DND-41 (cell line): ENCODE results near the gene F7.
"Not testable (repeated sequence)": the region's sequence is repeated elsewhere in the genome, so short reads cannot be mapped to it uniquely, and the experiment has no call there.

ENCODE experiments used
- ATAC-seq: fragments of 200-7000 bp; cut with Tn5 transposase; 3 replicates; pipeline ENCODE4 v1.9.1; 2021; ENCODE audit warnings: low read depth; ENCODE audit not compliant: insufficient read depth
- DNase-seq: peaks from one replicate; pipeline ENCODE4 v3.0.0-alpha.2; 2020
- H2AFZ ChIP-seq: 2 replicates; pipeline ENCODE4 v1.6.0; 2012; ENCODE audit warnings: low read depth, low read length
- H3K27ac ChIP-seq: 2 replicates; pipeline ENCODE4 v1.5.1; 2012; ENCODE audit warnings: low read length, inconsistent platforms
- H3K27me3 ChIP-seq: fragments of 200-600 bp; sonication (generic); 2 replicates; pipeline ENCODE4 v1.6.0; 2012; ENCODE audit warnings: low read length, mild to moderate bottlenecking, inconsistent platforms; ENCODE audit not compliant: insufficient read depth, poor library complexity
- H3K36me3 ChIP-seq: 2 replicates; pipeline ENCODE4 v1.5.1; 2012; ENCODE audit warnings: low read length, inconsistent platforms; ENCODE audit not compliant: insufficient read depth
- H3K4me1 ChIP-seq: 2 replicates; pipeline ENCODE4 v1.5.1; 2012; ENCODE audit warnings: mild to moderate bottlenecking, low read length; ENCODE audit not compliant: insufficient read depth
- H3K4me2 ChIP-seq: 2 replicates; pipeline ENCODE4 v1.6.0; 2012; ENCODE audit warnings: mild to moderate bottlenecking, moderate library complexity, low read length, inconsistent platforms; ENCODE audit not compliant: insufficient read depth
- H3K4me3 ChIP-seq, 2 experiments: fragments of 200-600 bp in 1 of 2; shearing (Covaris generic) in 1 of 2; 2 replicates each; pipeline ENCODE4 v1.5.1; 2012 to 2016; ENCODE audit warnings: inconsistent platforms in 2 of 2, low read length in 2 of 2, mild to moderate bottlenecking in 2 of 2, low read depth in 1 of 2, moderate library complexity in 1 of 2
- H3K79me2 ChIP-seq: 2 replicates; pipeline ENCODE4 v1.6.0; 2012; ENCODE audit warnings: low read length, inconsistent platforms; ENCODE audit not compliant: insufficient read depth
- H3K9ac ChIP-seq: 2 replicates; pipeline ENCODE4 v1.6.0; 2012; ENCODE audit warnings: low read depth, mild to moderate bottlenecking, inconsistent platforms, low read length, moderate library complexity
- H3K9me3 ChIP-seq: 2 replicates; pipeline ENCODE4 v1.5.1; 2012; ENCODE audit warnings: low read length, moderate library complexity, mild to moderate bottlenecking, inconsistent platforms; ENCODE audit not compliant: insufficient read depth, severe bottlenecking
- H4K20me1 ChIP-seq: 2 replicates; pipeline ENCODE4 v1.6.0; 2012; ENCODE audit warnings: low read length; ENCODE audit not compliant: insufficient read depth
- CTCF ChIP-seq: IDR thresholded peaks from 2 replicates; pipeline ENCODE4 v1.5.1; 2012; ENCODE audit warnings: borderline replicate concordance, low read length, moderate library complexity, mild to moderate bottlenecking; ENCODE audit not compliant: poor library complexity, severe bottlenecking; ENCODE audit errors: extremely low read depth
- EZH2 ChIP-seq: IDR thresholded peaks from 3 replicates; pipeline ENCODE4 v1.6.1; 2012; ENCODE audit warnings: borderline replicate concordance, low read depth, mild to moderate bottlenecking, moderate library complexity, low read length, inconsistent platforms; ENCODE audit not compliant: severe bottlenecking

The F7 gene

DNA sequence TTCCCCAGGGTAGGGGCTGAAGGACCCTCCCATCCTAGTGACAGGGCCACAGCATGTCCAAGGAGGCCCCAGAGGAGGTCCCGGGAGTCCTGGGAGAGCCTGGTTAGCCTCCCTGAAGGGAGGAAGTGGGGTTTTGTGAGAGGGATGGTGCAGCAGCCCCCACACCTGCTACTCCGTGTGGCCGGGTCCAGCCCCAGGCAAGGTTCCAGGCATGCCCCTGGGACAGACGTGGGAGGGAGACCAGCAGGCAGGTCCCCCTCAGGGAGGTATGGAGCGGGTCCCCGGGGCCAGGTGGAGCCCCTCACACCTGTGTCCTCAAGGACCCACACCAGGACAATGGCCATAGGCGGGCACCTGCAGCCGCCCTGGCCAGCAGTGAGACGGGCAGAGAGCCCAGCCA is 1.9 kb upstream of the F7 start:
- ATAC-seq, result no peak
- no peaks in the 10 kb centered on the region for H3K4me1 ChIP-seq
- no peak overlapping the region for H3K9ac ChIP-seq
- H3K4me3 ChIP-seq, result no peak overlapping the region
- H3K27me3 ChIP-seq, result no peaks in the 10 kb centered on the region
- no peak overlapping the region for H3K4me2 ChIP-seq
- H3K27ac ChIP-seq, result no peak overlapping the region
- H2AFZ ChIP-seq, result no peak overlapping the region
- TF ChIP-seq EZH2 (no peak), CTCF (no peak)
- DNase-seq, result no peak
- no peaks in the 10 kb centered on the region for H3K9me3 ChIP-seq
- H3K36me3 ChIP-seq, result no peaks in the 10 kb centered on the region
- H4K20me1 ChIP-seq, result no peaks in the 10 kb centered on the region
- no peaks in the 10 kb centered on the region for H3K79me2 ChIP-seq

GRCh38 chr13:113105921-113106452 is 396 bp downstream of the F7 start:
- H3K27ac ChIP-seq, result no peak overlapping the region
- H3K9me3 ChIP-seq, result no peaks in the 10 kb centered on the region
- DNase-seq (no peak), ATAC-seq (no peak)
- no peaks in the 10 kb centered on the region for H3K27me3 ChIP-seq
- H3K4me3 ChIP-seq, result no peak overlapping the region
- TF ChIP-seq CTCF (no peak), EZH2 (no peak)
- no peak overlapping the region for H3K4me2 ChIP-seq
- H3K4me1 ChIP-seq, result no peaks in the 10 kb centered on the region
- H4K20me1 ChIP-seq, result no peaks in the 10 kb centered on the region
- no peak overlapping the region for H2AFZ ChIP-seq
- H3K79me2 ChIP-seq, result no peaks in the 10 kb centered on the region
- no peak overlapping the region for H3K9ac ChIP-seq
- no peaks in the 10 kb centered on the region for H3K36me3 ChIP-seq

DNA sequence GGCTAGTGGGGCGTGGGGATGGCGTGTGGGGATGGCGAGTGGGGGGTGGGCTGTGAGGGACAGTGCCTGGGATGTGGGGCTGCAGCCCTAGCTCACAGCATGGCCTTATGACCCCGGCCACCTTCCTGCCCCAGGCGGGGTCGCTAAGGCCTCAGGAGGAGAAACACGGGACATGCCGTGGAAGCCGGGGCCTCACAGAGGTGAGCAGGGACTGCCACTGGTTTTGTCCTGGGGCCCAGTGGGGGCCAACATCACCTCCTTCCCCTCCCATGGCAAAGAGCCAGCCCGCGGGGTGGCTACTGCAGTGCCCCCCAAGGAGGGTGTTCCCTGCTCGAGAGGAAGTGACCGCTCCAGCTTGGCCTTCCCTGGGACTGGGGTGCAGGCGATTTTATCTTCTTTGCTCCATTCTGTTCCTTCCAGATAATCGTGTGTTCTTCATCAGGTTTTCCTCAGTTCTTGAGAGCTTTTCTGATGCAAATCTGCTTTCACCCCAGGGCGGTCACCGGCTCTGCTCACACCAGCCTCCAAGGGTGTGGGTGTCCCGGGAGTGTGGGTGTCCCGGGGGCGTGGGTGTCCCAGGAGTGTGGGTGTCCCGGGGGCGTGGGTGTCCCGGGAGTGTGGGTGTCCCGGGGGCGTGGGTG is 1.2 kb downstream of the F7 start:
- ATAC-seq (no peak), DNase-seq (no peak)
- H3K4me3 ChIP-seq, result no peak overlapping the region
- H3K27ac ChIP-seq, result no peak overlapping the region
- H3K36me3 ChIP-seq, result no peaks in the 10 kb centered on the region
- no peak overlapping the region for H2AFZ ChIP-seq
- TF ChIP-seq EZH2 (no peak), CTCF (no peak)
- no peak overlapping the region for H3K4me2 ChIP-seq
- H3K4me1 ChIP-seq, result no peaks in the 10 kb centered on the region
- no peaks in the 10 kb centered on the region for H3K79me2 ChIP-seq
- H3K27me3 ChIP-seq, result no peaks in the 10 kb centered on the region
- H4K20me1 ChIP-seq, result no peaks in the 10 kb centered on the region
- no peaks in the 10 kb centered on the region for H3K9me3 ChIP-seq
- H3K9ac ChIP-seq, result no peak overlapping the region

- not testable (repeated sequence) for DNase-seq, ATAC-seq, H3K4me3 ChIP-seq, H3K4me2 ChIP-seq, H3K27me3 ChIP-seq, H3K27ac ChIP-seq, H4K20me1 ChIP-seq, H3K4me1 ChIP-seq, H3K36me3 ChIP-seq, H3K9ac ChIP-seq, H3K79me2 ChIP-seq, H3K9me3 ChIP-seq, H2AFZ ChIP-seq
Observed at GRCh38 chr13:113108521-113108920, 2.9 kb downstream of the F7 start.
